ENCODE results near the gene PPFIBP1.

DNA sequence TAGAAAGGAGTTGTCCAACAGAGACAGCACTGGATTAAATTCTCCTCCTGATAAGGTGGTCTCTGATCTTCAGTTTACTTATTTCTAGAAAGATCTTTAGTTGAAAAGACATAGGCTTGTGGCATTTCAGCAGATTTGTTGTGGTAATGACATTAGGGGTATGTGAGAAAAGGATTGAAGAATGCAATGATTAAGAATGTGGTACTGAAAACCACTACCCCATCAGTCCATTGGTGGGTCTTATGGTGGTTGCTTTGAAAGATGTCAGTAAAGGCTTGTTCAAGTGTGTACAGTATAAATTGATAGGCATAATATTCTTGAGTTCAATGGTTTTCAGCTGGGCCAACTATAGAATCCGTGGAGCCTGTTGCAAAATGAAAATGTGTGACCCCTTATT lies 10.8 kb downstream of the PPFIBP1 start:
- no peak for TF ChIP-seq POLR2A (IDR thresholded peaks at IDR 0.05; ENCODE audit: low read length)
- TF ChIP-seq CTCF (IDR thresholded peaks at IDR 0.05) = no peak
- no peak for TF ChIP-seq HDAC2 (IDR thresholded peaks at IDR 0.05)
- no peak for TF ChIP-seq RAD21 (conservative IDR thresholded peaks at IDR 0.05 in 1 of 2, IDR thresholded peaks at IDR 0.05 in 1 of 2)
- TF ChIP-seq, protein P1, sequence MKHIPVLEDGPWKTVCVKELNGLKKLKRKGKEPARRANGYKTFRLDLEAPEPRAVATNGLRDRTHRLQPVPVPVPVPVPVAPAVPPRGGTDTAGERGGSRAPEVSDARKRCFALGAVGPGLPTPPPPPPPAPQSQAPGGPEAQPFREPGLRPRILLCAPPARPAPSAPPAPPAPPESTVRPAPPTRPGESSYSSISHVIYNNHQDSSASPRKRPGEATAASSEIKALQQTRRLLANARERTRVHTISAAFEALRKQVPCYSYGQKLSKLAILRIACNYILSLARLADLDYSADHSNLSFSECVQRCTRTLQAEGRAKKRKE (CRISPR knock-in tag; IDR thresholded peaks at IDR 0.05; ENCODE audit: low read depth) = no peak

Data from A549 (cell line).